HFFc6 (cell line): ENCODE measurements around the gene KCNIP4. TPM values are rescaled to one million over a fixed set of nuclear protein-coding genes. Genes with fewer than 3 reads are reported as not detected.

Source experiments
- DNase-seq: peaks from one replicate; pipeline ENCODE4 v3.0.0-alpha.2; 2018
- H3K27ac Mint-ChIP-seq: 2 replicates; pipeline ENCODE4 v1.8.0; 2020; ENCODE audit warnings: mild to moderate bottlenecking, mixed read lengths
- H3K27me3 Mint-ChIP-seq: 2 replicates; pipeline ENCODE4 v1.8.0; 2021; ENCODE audit warnings: mild to moderate bottlenecking, moderate library complexity, mixed read lengths; ENCODE audit not compliant: insufficient read depth
- H3K36me3 Mint-ChIP-seq: 2 replicates; pipeline ENCODE4 v1.8.0; 2021; ENCODE audit warnings: low read depth, mixed read lengths
- H3K4me1 Mint-ChIP-seq: 2 replicates; pipeline ENCODE4 v1.8.0; 2020; ENCODE audit warnings: low read depth, mixed read lengths
- H3K4me3 Mint-ChIP-seq: 2 replicates; pipeline ENCODE4 v1.8.0; 2020; ENCODE audit warnings: mild to moderate bottlenecking, moderate library complexity, mixed read lengths
- H3K9me3 Mint-ChIP-seq: 2 replicates; pipeline ENCODE4 v1.8.0; 2020; ENCODE audit warnings: mild to moderate bottlenecking, mixed read lengths
- total RNA-seq, 6 experiments: library from RNA; stranded (reverse); fragmentation: NEBNext Ultra II Directional; extraction: Animal tissue kit (Norgen Biotek cat#: 25700); gene quantifications; 2 replicates in 1 of 6; 3 replicates in 5 of 6; pipeline ENCODE4 v1.2.3, GENCODE V29; 2021
- TF ChIP-seq, protein P1 (sequence below): fragments of 200-600 bp; sonication (generic); IDR thresholded peaks from 2 replicates; pipeline ENCODE4 v1.5.0; 2021; ENCODE audit warnings: antibody characterized with exemption, mild to moderate bottlenecking

KCNIP4 gene
- total RNA-seq, 6 experiments from 2014 or later, result not detected

DNA sequence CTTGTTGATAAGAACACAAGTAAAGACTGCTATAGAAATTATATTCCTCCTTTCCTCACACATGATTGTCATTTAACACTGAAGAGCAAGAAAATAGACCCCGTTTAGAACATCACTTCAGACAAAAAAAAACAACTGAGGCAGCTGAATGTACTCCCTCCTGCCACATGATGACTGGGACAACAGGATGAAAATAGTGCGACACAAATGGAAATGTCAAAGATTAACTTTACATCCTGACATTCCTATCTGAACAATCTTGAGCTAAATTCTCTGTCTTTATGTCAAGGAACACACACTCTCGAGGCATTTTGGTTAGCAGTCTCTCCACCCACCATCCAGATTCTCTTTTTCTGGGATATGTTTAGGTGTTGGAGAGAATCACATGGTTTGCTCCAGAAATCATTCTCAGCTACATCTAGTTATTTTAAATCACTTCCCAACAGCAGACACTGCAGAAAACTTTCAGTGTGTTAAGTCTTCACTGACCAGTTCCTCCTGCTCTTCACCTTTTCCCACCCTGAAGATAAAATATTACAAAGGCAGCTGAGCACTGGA, 16.3 kb upstream of the KCNIP4 start:
- DNase-seq, result no peak
- no peak overlapping the region for H3K4me3 Mint-ChIP-seq
- peaks cover 5% of the 10 kb centered on the region; the same call in 1 of the 2 replicates for H3K27me3 Mint-ChIP-seq
- no peaks in the 10 kb centered on the region; the same call in 1 of the 2 replicates for H3K9me3 Mint-ChIP-seq
- H3K4me1 Mint-ChIP-seq, result no peaks in the 10 kb centered on the region
- TF ChIP-seq, protein P1, sequence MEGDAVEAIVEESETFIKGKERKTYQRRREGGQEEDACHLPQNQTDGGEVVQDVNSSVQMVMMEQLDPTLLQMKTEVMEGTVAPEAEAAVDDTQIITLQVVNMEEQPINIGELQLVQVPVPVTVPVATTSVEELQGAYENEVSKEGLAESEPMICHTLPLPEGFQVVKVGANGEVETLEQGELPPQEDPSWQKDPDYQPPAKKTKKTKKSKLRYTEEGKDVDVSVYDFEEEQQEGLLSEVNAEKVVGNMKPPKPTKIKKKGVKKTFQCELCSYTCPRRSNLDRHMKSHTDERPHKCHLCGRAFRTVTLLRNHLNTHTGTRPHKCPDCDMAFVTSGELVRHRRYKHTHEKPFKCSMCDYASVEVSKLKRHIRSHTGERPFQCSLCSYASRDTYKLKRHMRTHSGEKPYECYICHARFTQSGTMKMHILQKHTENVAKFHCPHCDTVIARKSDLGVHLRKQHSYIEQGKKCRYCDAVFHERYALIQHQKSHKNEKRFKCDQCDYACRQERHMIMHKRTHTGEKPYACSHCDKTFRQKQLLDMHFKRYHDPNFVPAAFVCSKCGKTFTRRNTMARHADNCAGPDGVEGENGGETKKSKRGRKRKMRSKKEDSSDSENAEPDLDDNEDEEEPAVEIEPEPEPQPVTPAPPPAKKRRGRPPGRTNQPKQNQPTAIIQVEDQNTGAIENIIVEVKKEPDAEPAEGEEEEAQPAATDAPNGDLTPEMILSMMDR, result no peak
- H3K27ac Mint-ChIP-seq, result no peak overlapping the region
- no peaks in the 10 kb centered on the region for H3K36me3 Mint-ChIP-seq

DNA sequence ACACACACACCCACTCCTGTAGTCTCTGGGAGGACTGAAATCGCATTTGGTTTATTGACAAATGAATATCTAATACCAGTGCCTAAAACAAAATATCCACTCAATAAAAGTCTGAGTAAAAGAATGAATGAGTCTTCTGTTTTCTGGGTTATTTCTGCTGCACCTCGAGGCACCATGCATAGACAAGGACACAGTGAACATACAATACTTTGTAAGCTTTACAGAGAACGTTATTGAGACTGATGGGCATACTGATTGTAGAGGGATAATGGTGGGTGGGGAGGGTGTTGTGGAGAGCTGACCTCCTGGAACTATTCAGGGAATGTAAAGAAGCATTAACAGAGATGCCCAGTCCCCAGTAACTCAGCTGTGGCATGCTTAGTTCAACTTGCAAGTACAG, 14.1 kb upstream of the KCNIP4 start:
- DNase-seq, result no peak
- Mint-ChIP-seq H3K4me1 (no peaks in the 10 kb centered on the region), H3K27me3 (peaks cover 4% of the 10 kb centered on the region; the same call in 1 of the 2 replicates), H3K36me3 (no peaks in the 10 kb centered on the region), H3K27ac (no peak overlapping the region), H3K4me3 (no peak overlapping the region), H3K9me3 (no peaks in the 10 kb centered on the region)
- TF ChIP-seq, protein P1, result no peak

- H3K36me3 Mint-ChIP-seq, result no peaks in the 10 kb centered on the region
- no peak for DNase-seq
- no peak overlapping the region for H3K4me3 Mint-ChIP-seq
- no peak overlapping the region for H3K27ac Mint-ChIP-seq
- peaks cover 4% of the 10 kb centered on the region; the same call in 1 of the 2 replicates for H3K27me3 Mint-ChIP-seq
- no peaks in the 10 kb centered on the region for H3K9me3 Mint-ChIP-seq
- TF ChIP-seq, protein P1, result no peak
- H3K4me1 Mint-ChIP-seq, result no peaks in the 10 kb centered on the region
These were observed 12.2 kb upstream of the KCNIP4 start for GRCh38 chr4:21960793-21961192.

GRCh38 chr4:21954916-21955315, 6.3 kb upstream of the KCNIP4 start:
- no peak overlapping the region for H3K27ac Mint-ChIP-seq
- H3K27me3 Mint-ChIP-seq, result peaks cover 2% of the 10 kb centered on the region; the same call in 1 of the 2 replicates
- TF ChIP-seq, protein P1, result no peak
- DNase-seq, result no peak
- no peak overlapping the region for H3K4me3 Mint-ChIP-seq
- H3K4me1 Mint-ChIP-seq, result no peaks in the 10 kb centered on the region
- H3K36me3 Mint-ChIP-seq, result no peaks in the 10 kb centered on the region
- H3K9me3 Mint-ChIP-seq, result no peaks in the 10 kb centered on the region

- TF ChIP-seq, protein P1, result no peak
- Mint-ChIP-seq H3K9me3 (no peaks in the 10 kb centered on the region), H3K4me1 (no peaks in the 10 kb centered on the region), H3K27me3 (peaks cover 6% of the 10 kb centered on the region; the same call in 1 of the 2 replicates), H3K36me3 (no peaks in the 10 kb centered on the region), H3K27ac (no peak overlapping the region), H3K4me3 (no peak overlapping the region)
- DNase-seq, result no peak
These were observed 5.1 kb upstream of the KCNIP4 start for GRCh38 chr4:21953653-21954052.
